HepG2 (cell line): Measurements from ENCODE around the gene POLR1D. TPM values are rescaled to one million over a fixed set of nuclear protein-coding genes. Genes with fewer than 3 reads are reported as not detected.

Experiments used
- ATAC-seq: fragments of 200-7000 bp; cut with Tn5 transposase; 3 replicates; pipeline ENCODE4 v1.9.1; 2020; ENCODE audit warnings: mild to moderate bottlenecking, moderate library complexity
- BruUV-seq: library from RNA; stranded (reverse); fragments of 400-500 nt; replicated peaks from 2 replicates; lab custom pipeline; 2021; lab: Mats Ljungman, UMichigan
- CTCF ChIA-PET: fragments of 300-600 bp; formaldehyde crosslinking; extraction: SDS; loops from one replicate; lab custom pipeline; 2021; ENCODE audit warnings: low total read pairs, inconsistent platforms, low intra/inter-chr PET ratio; lab: Yijun Ruan, JAX
- POLR2A ChIA-PET: fragments of 350-600 bp; sonication (Branson Sonifier 250); formaldehyde crosslinking; loops from one replicate; lab custom pipeline; 2020; ENCODE audit warnings: antibody characterized with exemption, inconsistent platforms; lab: Yijun Ruan, JAX
- DNase-seq: peaks from one replicate; pipeline ENCODE4 v3.0.0-alpha.2; 2015; ENCODE audit warnings: low spot score
- FAIRE-seq: peaks from 3 replicates; lab custom pipeline; 2011; peaks lifted over from hg19 to GRCh38; lab: Jason Lieb, UNC
- H2AFZ ChIP-seq: one replicate; pipeline ENCODE4 v1.6.1; 2011; ENCODE audit warnings: low read length, inconsistent platforms
- H3K27ac ChIP-seq: fragments of 300-600 bp; 3 replicates; pipeline ENCODE4 v1.8.0; 2011; ENCODE audit warnings: mixed run types, mild to moderate bottlenecking, mixed read lengths, low read length, inconsistent platforms; ENCODE audit not compliant: insufficient read depth; ENCODE audit errors: extremely low read length
- H3K27me3 ChIP-seq, 2 experiments: fragments of 200-600 bp in 1 of 2; 2 replicates in 1 of 2; 3 replicates in 1 of 2; pipeline versions ENCODE4 v1.6.0 to v1.8.0; 2011; ENCODE audit warnings: low read length in 2 of 2, mild to moderate bottlenecking in 2 of 2, moderate library complexity in 2 of 2, inconsistent platforms in 1 of 2; ENCODE audit not compliant: insufficient read depth in 2 of 2, control insufficient read depth in 1 of 2
- H3K36me3 ChIP-seq, 2 experiments: fragments of 200-600 bp in 1 of 2; replicated peaks in 1 of 2; 2 replicates in 1 of 2; 3 replicates in 1 of 2; pipeline versions ENCODE4 v1.5.1 to v1.8.0; 2011; ENCODE audit warnings: low read length in 2 of 2, inconsistent platforms in 1 of 2; ENCODE audit not compliant: insufficient read depth in 2 of 2, control insufficient read depth in 1 of 2
- H3K4me1 ChIP-seq: 2 replicates; pipeline ENCODE4 v1.5.1; 2012; ENCODE audit warnings: low read length, inconsistent platforms; ENCODE audit not compliant: insufficient read depth
- H3K4me2 ChIP-seq: 2 replicates; pipeline ENCODE4 v1.6.0; 2011; ENCODE audit warnings: low read depth, low read length, inconsistent platforms
- H3K4me3 ChIP-seq, 3 experiments: fragments of 200-600 bp in 1 of 3; sonication (generic), shearing (Covaris generic) in 1 of 3; replicated peaks in 1 of 3; 2 replicates each; pipeline ENCODE4 v1.5.1; 2011 to 2016; ENCODE audit warnings: low read length in 3 of 3, inconsistent platforms in 2 of 3, low read depth in 2 of 3, mild to moderate bottlenecking in 2 of 3, control low read depth in 1 of 3, mixed read lengths in 1 of 3; ENCODE audit not compliant: insufficient read depth in 1 of 3
- H3K79me2 ChIP-seq: one replicate; pipeline ENCODE4 v1.6.1; 2011; ENCODE audit warnings: low read length, inconsistent platforms; ENCODE audit not compliant: insufficient read depth
- H3K9ac ChIP-seq: 2 replicates; pipeline ENCODE4 v1.6.0; 2011; ENCODE audit warnings: mild to moderate bottlenecking, low read depth, low read length, inconsistent platforms; ENCODE audit not compliant: insufficient read depth
- H3K9me3 ChIP-seq: 2 replicates; pipeline ENCODE4 v1.5.1; 2012; ENCODE audit warnings: mild to moderate bottlenecking, low read length
- H4K20me1 ChIP-seq: 2 replicates; pipeline ENCODE4 v1.6.0; 2011; ENCODE audit warnings: inconsistent platforms, mild to moderate bottlenecking, low read length, moderate library complexity; ENCODE audit not compliant: insufficient read depth
- CENPBD1 ChIP-seq: sonication (generic); formaldehyde crosslinking; IDR thresholded peaks from 2 replicates; pipeline ENCODE4 v1.8.0; 2022; ENCODE audit warnings: missing genetic modification reagents, low read depth, mild to moderate bottlenecking, borderline replicate concordance
- FOXP4 ChIP-seq: sonication (generic); formaldehyde crosslinking; IDR thresholded peaks from 2 replicates; pipeline ENCODE4 v1.4.0; 2020; ENCODE audit warnings: missing genetic modification reagents
- PAX8 ChIP-seq: sonication (generic); formaldehyde crosslinking; IDR thresholded peaks from 2 replicates; pipeline ENCODE4 v1.8.0; 2022; ENCODE audit warnings: mild to moderate bottlenecking, missing genetic modification reagents, borderline replicate concordance
- ZNF629 ChIP-seq: sonication (generic); formaldehyde crosslinking; conservative IDR thresholded peaks from 2 replicates; pipeline ENCODE4 v1.5.0; 2020; ENCODE audit warnings: missing genetic modification reagents
- ZNF644 ChIP-seq: IDR thresholded peaks from 2 replicates; pipeline ENCODE4 v1.6.1; 2016; ENCODE audit warnings: low read depth
- ZNF773 ChIP-seq: sonication (generic); formaldehyde crosslinking; IDR thresholded peaks from 2 replicates; pipeline ENCODE4 v1.4.0; 2020; ENCODE audit warnings: missing genetic modification reagents, borderline replicate concordance
- ZNF800 ChIP-seq: sonication (generic); formaldehyde crosslinking; IDR thresholded peaks from 2 replicates; pipeline ENCODE4 v1.4.0; 2020; ENCODE audit warnings: missing genetic modification reagents
- ZNF839 ChIP-seq: sonication (generic); formaldehyde crosslinking; IDR thresholded peaks from 2 replicates; pipeline ENCODE4 v1.4.0; 2020; ENCODE audit warnings: missing genetic modification reagents, mild to moderate bottlenecking, borderline replicate concordance
- ZSCAN31 ChIP-seq: sonication (generic); formaldehyde crosslinking; IDR thresholded peaks from 2 replicates; pipeline ENCODE4 v1.5.0; 2020; ENCODE audit warnings: low read depth, mild to moderate bottlenecking, missing genetic modification reagents
- WGBS: methylation state at CpG from one replicate; pipeline ENCODE4 v1.1.6; 2017; ENCODE audit warnings: low lambda C conversion rate; 5-methylcytosine and 5-hydroxymethylcytosine counted together
- in situ Hi-C: cut with HindIII; loops from 2 replicates; pipeline ENCODE4 v1.10.0; 2017; ENCODE audit warnings: low pct_unique_long_range_greater_than_20kb; ENCODE audit not compliant: extremely low pct_ligation_motif_present
- intact Hi-C: fragments of 100-400 bp; cut with micrococcal nuclease; formaldehyde crosslinking; loops from one replicate; pipeline ENCODE4 v1.10.0; 2022; ENCODE audit not compliant: unreplicated experiment
- polyA plus RNA-seq, 8 experiments: library from polyadenylated mRNA; depleted of rRNA in 3 of 8; stranded (reverse) in 7 of 8; unstranded in 1 of 8; fragments of >200 nt; fragmentation: Illumina TruSeq in 4 of 8; extraction: Trizol in 4 of 8; gene quantifications; 2 replicates each; pipeline versions ENCODE4 v1.2.1 to v1.2.3, GENCODE V29; 2011 to 2016; ENCODE audit warnings: low read depth in 4 of 8, missing spikeins in 1 of 8, mixed read lengths in 1 of 8; ENCODE audit not compliant: insufficient read depth in 1 of 8
- total RNA-seq, 5 experiments: library from RNA; depleted of rRNA; stranded (reverse); fragments of >200 nt; fragmentation: Illumina TruSeq; extraction: Trizol; gene quantifications; 2 replicates each; pipeline ENCODE4 v1.2.3, GENCODE V29; 2016; ENCODE audit warnings: low read depth in 1 of 5
- TF ChIP-seq, protein P1 (sequence below): sonication (generic); formaldehyde crosslinking; IDR thresholded peaks from 2 replicates; pipeline ENCODE4 v1.4.0; 2020; ENCODE audit warnings: missing genetic modification reagents
- TF ChIP-seq, protein P2 (sequence below): sonication (generic); formaldehyde crosslinking; IDR thresholded peaks from 2 replicates; pipeline ENCODE4 v1.8.0; 2022; ENCODE audit warnings: missing genetic modification reagents, mild to moderate bottlenecking, moderate library complexity, borderline replicate concordance
- TF ChIP-seq, protein P3 (sequence below): sonication (generic); formaldehyde crosslinking; IDR thresholded peaks from 2 replicates; pipeline ENCODE4 v1.4.0; 2020; ENCODE audit warnings: low read depth, missing genetic modification reagents

The POLR1D gene
- total and polyA plus RNA-seq, 2 of the 13 experiments (the other 11 are each of a cell fraction or from before 2014, with no cell fraction given): 183 to 490 TPM

- TF ChIP-seq CENPBD1 (CRISPR knock-in tag): no peak
- TF ChIP-seq ZNF629 (CRISPR knock-in tag): no peak
Measured at GRCh38 chr13:27632214-27632613, 10.5 kb downstream of the POLR1D start (continued).

DNA sequence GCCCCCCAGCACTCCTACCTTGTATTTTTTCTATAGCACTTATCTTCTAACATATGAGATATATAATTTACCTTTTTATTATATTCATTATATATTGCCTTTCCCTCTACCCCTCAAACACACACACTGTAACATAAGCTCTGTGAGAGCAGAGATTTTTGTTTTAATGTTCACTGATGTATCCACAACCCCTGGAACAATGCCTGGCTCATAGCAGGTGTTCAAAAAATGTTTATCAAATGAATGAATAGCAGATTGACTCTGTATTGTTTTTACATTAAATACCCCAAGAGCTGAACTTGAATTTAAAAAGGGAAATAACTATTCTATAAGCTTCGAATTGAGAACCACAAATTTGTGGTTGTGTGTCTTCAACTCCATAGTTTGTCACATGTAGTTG, 11.0 kb downstream of the POLR1D start:
- FAIRE-seq: no peak
- CTCF ChIA-PET: no interaction called here
- 92% methylated on average over 1 of the region's 1 CpG for WGBS
- TF ChIP-seq ZNF800: no peak
- TF ChIP-seq, protein P1, sequence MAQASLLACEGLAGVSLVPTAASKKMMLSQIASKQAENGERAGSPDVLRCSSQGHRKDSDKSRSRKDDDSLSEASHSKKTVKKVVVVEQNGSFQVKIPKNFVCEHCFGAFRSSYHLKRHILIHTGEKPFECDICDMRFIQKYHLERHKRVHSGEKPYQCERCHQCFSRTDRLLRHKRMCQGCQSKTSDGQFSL: no peak
- TF ChIP-seq, protein P2, sequence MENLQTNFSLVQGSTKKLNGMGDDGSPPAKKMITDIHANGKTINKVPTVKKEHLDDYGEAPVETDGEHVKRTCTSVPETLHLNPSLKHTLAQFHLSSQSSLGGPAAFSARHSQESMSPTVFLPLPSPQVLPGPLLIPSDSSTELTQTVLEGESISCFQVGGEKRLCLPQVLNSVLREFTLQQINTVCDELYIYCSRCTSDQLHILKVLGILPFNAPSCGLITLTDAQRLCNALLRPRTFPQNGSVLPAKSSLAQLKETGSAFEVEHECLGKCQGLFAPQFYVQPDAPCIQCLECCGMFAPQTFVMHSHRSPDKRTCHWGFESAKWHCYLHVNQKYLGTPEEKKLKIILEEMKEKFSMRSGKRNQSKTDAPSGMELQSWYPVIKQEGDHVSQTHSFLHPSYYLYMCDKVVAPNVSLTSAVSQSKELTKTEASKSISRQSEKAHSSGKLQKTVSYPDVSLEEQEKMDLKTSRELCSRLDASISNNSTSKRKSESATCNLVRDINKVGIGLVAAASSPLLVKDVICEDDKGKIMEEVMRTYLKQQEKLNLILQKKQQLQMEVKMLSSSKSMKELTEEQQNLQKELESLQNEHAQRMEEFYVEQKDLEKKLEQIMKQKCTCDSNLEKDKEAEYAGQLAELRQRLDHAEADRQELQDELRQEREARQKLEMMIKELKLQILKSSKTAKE (CRISPR knock-in tag): no peak
- TF ChIP-seq ZNF773: no peak
- no peak for TF ChIP-seq PAX8 (CRISPR knock-in tag)
- no peak for TF ChIP-seq ZNF644 (CRISPR knock-in tag)
- no peak for TF ChIP-seq ZNF839 (CRISPR knock-in tag)
- no peak for TF ChIP-seq ZSCAN31
- TF ChIP-seq, protein P3, sequence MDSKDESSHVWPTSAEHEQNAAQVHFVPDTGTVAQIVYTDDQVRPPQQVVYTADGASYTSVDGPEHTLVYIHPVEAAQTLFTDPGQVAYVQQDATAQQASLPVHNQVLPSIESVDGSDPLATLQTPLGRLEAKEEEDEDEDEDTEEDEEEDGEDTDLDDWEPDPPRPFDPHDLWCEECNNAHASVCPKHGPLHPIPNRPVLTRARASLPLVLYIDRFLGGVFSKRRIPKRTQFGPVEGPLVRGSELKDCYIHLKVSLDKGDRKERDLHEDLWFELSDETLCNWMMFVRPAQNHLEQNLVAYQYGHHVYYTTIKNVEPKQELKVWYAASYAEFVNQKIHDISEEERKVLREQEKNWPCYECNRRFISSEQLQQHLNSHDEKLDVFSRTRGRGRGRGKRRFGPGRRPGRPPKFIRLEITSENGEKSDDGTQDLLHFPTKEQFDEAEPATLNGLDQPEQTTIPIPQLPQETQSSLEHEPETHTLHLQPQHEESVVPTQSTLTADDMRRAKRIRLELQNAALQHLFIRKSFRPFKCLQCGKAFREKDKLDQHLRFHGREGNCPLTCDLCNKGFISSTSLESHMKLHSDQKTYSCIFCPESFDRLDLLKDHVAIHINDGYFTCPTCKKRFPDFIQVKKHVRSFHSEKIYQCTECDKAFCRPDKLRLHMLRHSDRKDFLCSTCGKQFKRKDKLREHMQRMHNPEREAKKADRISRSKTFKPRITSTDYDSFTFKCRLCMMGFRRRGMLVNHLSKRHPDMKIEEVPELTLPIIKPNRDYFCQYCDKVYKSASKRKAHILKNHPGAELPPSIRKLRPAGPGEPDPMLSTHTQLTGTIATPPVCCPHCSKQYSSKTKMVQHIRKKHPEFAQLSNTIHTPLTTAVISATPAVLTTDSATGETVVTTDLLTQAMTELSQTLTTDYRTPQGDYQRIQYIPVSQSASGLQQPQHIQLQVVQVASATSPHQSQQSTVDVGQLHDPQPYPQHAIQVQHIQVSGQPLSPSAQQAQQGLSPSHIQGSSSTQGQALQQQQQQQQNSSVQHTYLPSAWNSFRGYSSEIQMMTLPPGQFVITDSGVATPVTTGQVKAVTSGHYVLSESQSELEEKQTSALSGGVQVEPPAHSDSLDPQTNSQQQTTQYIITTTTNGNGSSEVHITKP: no peak
- no peak for TF ChIP-seq FOXP4 (CRISPR knock-in tag)

More for the DNA sequence above, 11.0 kb downstream of the POLR1D start:
- Histone ChIP-seq H3K27me3 (no peaks in the 10 kb centered on the region), H4K20me1 (no peaks in the 10 kb centered on the region), H3K36me3 (peaks cover 4 to 7% of the 10 kb centered on the region in 2 experiments; a peak in 3 of 5 replicates), H2AFZ (no peak overlapping the region), H3K27ac (no peak overlapping the region), H3K79me2 (peaks cover 28% of the 10 kb centered on the region), H3K4me2 (no peak overlapping the region), H3K9ac (no peak overlapping the region), H3K4me3 (no peak overlapping the region), H3K9me3 (no peaks in the 10 kb centered on the region), H3K4me1 (peaks cover 29% of the 10 kb centered on the region)
- in situ Hi-C loops: no loop called here
- ATAC-seq (no peak), DNase-seq (no peak)
- no TSS peak for BruUV-seq
- POLR2A ChIA-PET: no interaction called here
- intact Hi-C loops: no loop called here
